ENCODE measurements around the gene TBPL1. TPM values are rescaled to one million over a fixed set of nuclear protein-coding genes. Genes with fewer than 3 reads are reported as not detected.

The TBPL1 gene
- total and polyA plus RNA-seq, 2 of the 8 experiments (the other 6 are each of a cell fraction or from before 2014, with no cell fraction given) = 32.5 to 67.0 TPM

GRCh38 chr6:133921249-133921859 lies 31.7 kb upstream of the TBPL1 start:
- H2BK20ac ChIP-seq (ENCODE audit: low read length) = no peak overlapping the region
- no peaks in the 10 kb centered on the region for H3K79me2 ChIP-seq (ENCODE audit: control insufficient read depth in 1 of 2, insufficient read depth in 2 of 2, low read length in 2 of 2)
- no peak overlapping the region for H4K8ac ChIP-seq (ENCODE audit: extremely low read depth, insufficient read depth, low read length)
- H3K79me1 ChIP-seq (ENCODE audit: low read depth, low read length) = no peaks in the 10 kb centered on the region
- no peak overlapping the region for H3K14ac ChIP-seq (ENCODE audit: insufficient read length)
- H3K36me3 ChIP-seq (ENCODE audit: control insufficient read depth in 2 of 4, insufficient read depth in 4 of 4, low read length in 3 of 4) = no peaks in the 10 kb centered on the region
- H2BK120ac ChIP-seq (replicated peaks; ENCODE audit: low read depth, low read length) = no peak overlapping the region
- FAIRE-seq (peak; percentile 76), DNase-seq (ENCODE audit: low read depth in 1 of 2, low spot score in 2 of 2) (peak; percentile 41 to 90)
- H3K27ac ChIP-seq (ENCODE audit: low read depth, low read length) = no peak overlapping the region
- no peak overlapping the region for H3K9ac ChIP-seq (replicated peaks in 1 of 4; ENCODE audit: extremely low read depth in 1 of 4, low read depth in 3 of 4, low read length in 3 of 4)
- H3K4ac ChIP-seq (replicated peaks; ENCODE audit: insufficient read length, low read depth, low read length) = no peak overlapping the region
- no peak overlapping the region for H2AK5ac ChIP-seq (ENCODE audit: low read depth, low read length)
- H3K4me3 ChIP-seq (ENCODE audit: extremely low read depth in 1 of 4, insufficient read depth in 2 of 4, low read depth in 3 of 4, low read length in 4 of 4) = no peak overlapping the region
- no peaks in the 10 kb centered on the region for H3K9me3 ChIP-seq (ENCODE audit: insufficient read depth in 2 of 2, low read depth in 1 of 2, low read length in 1 of 2)
- H2BK5ac ChIP-seq (ENCODE audit: low read depth, low read length) = no peak overlapping the region
- 26% methylated on average over 6 of the region's 6 CpGs; no CpG with 5 or more reads in 1 of the 2 experiments for WGBS, 2 experiments (ENCODE audit: extremely low coverage in 1 of 2, insufficient coverage in 1 of 2, insufficient read length in 1 of 2, insufficient replicate concordance in 2 of 2, low coverage in 1 of 2, low lambda C conversion rate in 2 of 2, missing lambda C conversion rate in 1 of 2)
- CTCF ChIA-PET (ENCODE audit: partially characterized antibody) = interaction anchor here (0.6 to 8.9 kb wide), 57 partner anchors 9 to 1084 kb away, joined by 3 to 374 read pairs (median 6); partner anchors contain the start of gene TBPL1
- no peak overlapping the region for H2AFZ ChIP-seq (ENCODE audit: low read length)
- H4K91ac ChIP-seq (replicated peaks; ENCODE audit: insufficient read length, low read length) = no peak overlapping the region
- H3K27me3 ChIP-seq (replicated peaks in 1 of 4; ENCODE audit: control insufficient read depth in 3 of 4, extremely low read depth in 1 of 4, insufficient read depth in 3 of 4, low read length in 3 of 4) = no peaks in the 10 kb centered on the region
- no peaks in the 10 kb centered on the region for H4K20me1 ChIP-seq (replicated peaks in 1 of 2; ENCODE audit: control insufficient read depth in 1 of 2, insufficient read depth in 2 of 2, low read length in 2 of 2)
- POLR2A ChIA-PET (ENCODE audit: partially characterized antibody) = interaction anchor here (0.9 to 1.3 kb wide), 2 partner anchors 10 to 352 kb away, joined by 3 read pairs; no protein-coding TSS in a partner anchor
- H3K4me2 ChIP-seq (ENCODE audit: insufficient read depth in 1 of 2, low read depth in 2 of 2, low read length in 2 of 2) = no peak overlapping the region
- TF ChIP-seq RAD21 (IDR thresholded peaks at IDR 0.05 in 1 of 2, conservative IDR thresholded peaks at IDR 0.05 in 1 of 2; ENCODE audit: low read depth in 2 of 2, low read length in 2 of 2) (peak; percentile 86 to 89), FOSL1 (IDR thresholded peaks at IDR 0.05; ENCODE audit: insufficient read depth, low read depth, low read length) (no peak), CTCF (IDR thresholded peaks at IDR 0.05; ENCODE audit: control extremely low read depth in 1 of 3, insufficient read depth in 1 of 3, low read depth in 1 of 3, low read length in 3 of 3) (peak; percentile 46 to 84 (median 80)), EP300 (IDR thresholded peaks at IDR 0.05; ENCODE audit: borderline replicate concordance in 1 of 2, low read depth in 2 of 2, low read length in 2 of 2) (no peak)
- H3K18ac ChIP-seq (ENCODE audit: extremely low read depth, low read length) = no peak overlapping the region
- no peak overlapping the region for H3K23ac ChIP-seq (ENCODE audit: insufficient read length)
- no peak overlapping the region for H4K5ac ChIP-seq (ENCODE audit: insufficient read length, low read depth, low read length)
- H3K56ac ChIP-seq (replicated peaks; ENCODE audit: insufficient read length, low read depth, low read length) = no peak overlapping the region
- no peak overlapping the region for H2BK15ac ChIP-seq (ENCODE audit: low read length)
- no peak overlapping the region for H2BK12ac ChIP-seq (ENCODE audit: low read depth, low read length)
- H3K23me2 ChIP-seq (ENCODE audit: low read depth, low read length) = no peaks in the 10 kb centered on the region
- peaks cover 0 to 7% (median 5%) of the 10 kb centered on the region in 4 experiments; a peak in 6 of 7 replicates for H3K4me1 ChIP-seq (replicated peaks in 1 of 4; ENCODE audit: control insufficient read depth in 3 of 4, insufficient read depth in 4 of 4, low read length in 3 of 4)
